DND-41 (cell line): ENCODE results near the gene KCND3.

ENCODE experiments used
- ATAC-seq: fragments of 200-7000 bp; cut with Tn5 transposase; 3 replicates; pipeline ENCODE4 v1.9.1; 2021; ENCODE audit warnings: low read depth; ENCODE audit not compliant: insufficient read depth
- DNase-seq: peaks from one replicate; pipeline ENCODE4 v3.0.0-alpha.2; 2020
- H2AFZ ChIP-seq: 2 replicates; pipeline ENCODE4 v1.6.0; 2012; ENCODE audit warnings: low read depth, low read length
- H3K27ac ChIP-seq: 2 replicates; pipeline ENCODE4 v1.5.1; 2012; ENCODE audit warnings: low read length, inconsistent platforms
- H3K27me3 ChIP-seq: fragments of 200-600 bp; sonication (generic); 2 replicates; pipeline ENCODE4 v1.6.0; 2012; ENCODE audit warnings: low read length, mild to moderate bottlenecking, inconsistent platforms; ENCODE audit not compliant: insufficient read depth, poor library complexity
- H3K36me3 ChIP-seq: 2 replicates; pipeline ENCODE4 v1.5.1; 2012; ENCODE audit warnings: low read length, inconsistent platforms; ENCODE audit not compliant: insufficient read depth
- H3K4me1 ChIP-seq: 2 replicates; pipeline ENCODE4 v1.5.1; 2012; ENCODE audit warnings: mild to moderate bottlenecking, low read length; ENCODE audit not compliant: insufficient read depth
- H3K4me2 ChIP-seq: 2 replicates; pipeline ENCODE4 v1.6.0; 2012; ENCODE audit warnings: mild to moderate bottlenecking, moderate library complexity, low read length, inconsistent platforms; ENCODE audit not compliant: insufficient read depth
- H3K4me3 ChIP-seq, 2 experiments: fragments of 200-600 bp in 1 of 2; shearing (Covaris generic) in 1 of 2; 2 replicates each; pipeline ENCODE4 v1.5.1; 2012 to 2016; ENCODE audit warnings: inconsistent platforms in 2 of 2, low read length in 2 of 2, mild to moderate bottlenecking in 2 of 2, low read depth in 1 of 2, moderate library complexity in 1 of 2
- H3K79me2 ChIP-seq: 2 replicates; pipeline ENCODE4 v1.6.0; 2012; ENCODE audit warnings: low read length, inconsistent platforms; ENCODE audit not compliant: insufficient read depth
- H3K9ac ChIP-seq: 2 replicates; pipeline ENCODE4 v1.6.0; 2012; ENCODE audit warnings: low read depth, mild to moderate bottlenecking, inconsistent platforms, low read length, moderate library complexity
- H3K9me3 ChIP-seq: 2 replicates; pipeline ENCODE4 v1.5.1; 2012; ENCODE audit warnings: low read length, moderate library complexity, mild to moderate bottlenecking, inconsistent platforms; ENCODE audit not compliant: insufficient read depth, severe bottlenecking
- H4K20me1 ChIP-seq: 2 replicates; pipeline ENCODE4 v1.6.0; 2012; ENCODE audit warnings: low read length; ENCODE audit not compliant: insufficient read depth
- CTCF ChIP-seq: IDR thresholded peaks from 2 replicates; pipeline ENCODE4 v1.5.1; 2012; ENCODE audit warnings: borderline replicate concordance, low read length, moderate library complexity, mild to moderate bottlenecking; ENCODE audit not compliant: poor library complexity, severe bottlenecking; ENCODE audit errors: extremely low read depth
- EZH2 ChIP-seq: IDR thresholded peaks from 3 replicates; pipeline ENCODE4 v1.6.1; 2012; ENCODE audit warnings: borderline replicate concordance, low read depth, mild to moderate bottlenecking, moderate library complexity, low read length, inconsistent platforms; ENCODE audit not compliant: severe bottlenecking

Gene KCND3

DNA sequence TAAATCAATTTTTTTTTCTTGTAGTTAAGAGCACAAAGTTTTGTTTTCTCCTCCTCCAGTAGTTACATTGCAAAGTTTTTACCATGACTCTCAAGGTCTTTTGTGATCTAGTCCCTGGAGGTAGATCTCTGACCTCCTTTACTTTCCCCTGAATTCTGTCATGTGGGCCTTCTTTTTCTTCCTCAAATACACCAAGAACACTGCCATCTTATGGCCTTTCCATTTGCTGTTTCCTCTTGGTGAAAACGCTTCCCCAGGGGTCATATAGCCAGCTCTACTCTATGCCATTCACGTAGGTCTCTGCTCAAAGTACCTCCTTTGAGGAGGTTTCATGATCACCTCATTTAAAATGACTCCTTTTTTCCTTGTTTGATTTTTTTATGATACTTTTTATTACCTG is 231.1 kb downstream of the KCND3 start:
- peaks cover 63% of the 10 kb centered on the region for H3K36me3 ChIP-seq
- H4K20me1 ChIP-seq, result peaks cover 23% of the 10 kb centered on the region; the same call in 1 of the 2 replicates
- no peak overlapping the region for H2AFZ ChIP-seq
- H3K27me3 ChIP-seq, result no peaks in the 10 kb centered on the region
- no peak overlapping the region for H3K27ac ChIP-seq
- peak; percentile 36 for TF ChIP-seq CTCF
- no peak for TF ChIP-seq EZH2
- peak overlapping the region; percentile 32; the same call in 1 of the 2 replicates for H3K4me2 ChIP-seq
- peaks cover 34% of the 10 kb centered on the region for H3K4me1 ChIP-seq
- H3K4me3 ChIP-seq, result no peak overlapping the region
- H3K9ac ChIP-seq, result no peak overlapping the region
- no peak for DNase-seq
- H3K79me2 ChIP-seq, result peaks cover 55% of the 10 kb centered on the region
- no peaks in the 10 kb centered on the region for H3K9me3 ChIP-seq
- no peak for ATAC-seq

DNA sequence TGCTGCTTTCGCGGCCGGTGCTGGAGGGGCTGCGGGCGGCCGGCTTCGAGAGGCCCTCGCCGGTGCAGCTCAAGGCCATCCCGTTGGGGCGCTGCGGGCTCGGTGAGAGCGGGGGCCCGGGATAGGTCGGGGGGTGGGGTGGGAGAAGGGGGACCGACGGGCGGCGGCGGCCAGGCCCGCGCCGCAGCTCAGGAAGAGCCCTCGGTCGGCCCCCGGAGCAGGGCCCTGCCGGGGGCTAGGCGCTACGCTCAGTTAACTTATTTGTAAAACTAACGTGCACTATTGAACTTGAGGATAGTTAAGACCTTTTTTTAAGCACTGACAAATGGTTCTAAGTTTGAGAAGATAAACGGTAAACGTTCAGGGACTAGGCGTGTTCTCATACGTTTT is 233.3 kb downstream of the KCND3 start:
- ATAC-seq, result peak; percentile 32

GRCh38 chr1:111755331-111756123 is 233.9 kb downstream of the KCND3 start, which contains the start of gene DDX20:
Gene DDX20, plus strand, starts transcription at chr1:111755901. Its CDS starts 24 bp downstream, at chr1:111755925.
- peak within 1 kb of the TSS; percentile 93 for H2AFZ ChIP-seq
- H3K9ac ChIP-seq, result peak within 1 kb of the TSS; percentile 80
- H3K4me3 ChIP-seq, result peak within 1 kb of the TSS; percentile 80 to 86
- H3K4me2 ChIP-seq, result peak within 1 kb of the TSS; percentile 83
- H4K20me1 ChIP-seq, result peaks cover 23% of the 10 kb centered on the region; the same call in 1 of the 2 replicates
- DNase-seq (peak; percentile 92), ATAC-seq (peak; percentile 87)
- no peaks in the 10 kb centered on the region for H3K27me3 ChIP-seq
- H3K36me3 ChIP-seq, result peaks cover 35% of the 10 kb centered on the region
- peak within 1 kb of the TSS; percentile 99 for H3K27ac ChIP-seq
- peaks cover 52% of the 10 kb centered on the region for H3K79me2 ChIP-seq
- peak; percentile 98 for TF ChIP-seq CTCF
- TF ChIP-seq EZH2, result no peak
- H3K9me3 ChIP-seq, result no peaks in the 10 kb centered on the region
- H3K4me1 ChIP-seq, result peaks cover 34% of the 10 kb centered on the region

More for the DNA sequence above, 233.3 kb downstream of the KCND3 start:
- Histone ChIP-seq H4K20me1 (peaks cover 23% of the 10 kb centered on the region; the same call in 1 of the 2 replicates), H3K9ac (peak overlapping the region; percentile 80), H3K4me2 (peak overlapping the region; percentile 83), H3K4me3 (peak overlapping the region; percentile 80 to 86; a peak in 3 of 4 replicates), H3K9me3 (no peaks in the 10 kb centered on the region), H3K4me1 (peaks cover 34% of the 10 kb centered on the region), H3K27ac (peak overlapping the region; percentile 99), H3K27me3 (no peaks in the 10 kb centered on the region), H2AFZ (peak overlapping the region; percentile 93), H3K79me2 (peaks cover 55% of the 10 kb centered on the region), H3K36me3 (peaks cover 41% of the 10 kb centered on the region)
- DNase-seq, result no peak
- no peak for TF ChIP-seq EZH2

DNA sequence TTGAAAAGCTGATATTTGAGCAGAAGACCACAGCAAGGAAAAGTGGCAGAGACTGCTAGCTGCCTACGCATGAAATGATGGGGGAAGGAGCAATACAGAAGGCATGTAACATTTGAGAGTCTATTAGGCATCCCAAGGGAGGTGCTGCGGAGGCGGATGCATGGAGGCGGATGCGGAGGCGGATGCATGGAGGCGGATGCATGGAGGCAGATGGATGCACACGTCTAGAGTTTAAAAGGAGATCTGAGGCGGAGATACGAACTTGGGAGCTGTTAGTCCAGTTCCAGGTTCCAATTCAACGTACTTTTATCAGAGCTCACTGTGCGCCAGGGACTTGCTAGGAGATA is 234.5 kb downstream of the KCND3 start:
- Histone ChIP-seq H3K4me2 (peak overlapping the region; percentile 83), H3K9ac (peak overlapping the region; percentile 80), H3K79me2 (peaks cover 50% of the 10 kb centered on the region), H3K9me3 (no peaks in the 10 kb centered on the region), H2AFZ (peak overlapping the region; percentile 93), H3K27me3 (no peaks in the 10 kb centered on the region), H3K4me3 (peak overlapping the region; percentile 80 to 86; a peak in 3 of 4 replicates), H3K4me1 (peaks cover 34% of the 10 kb centered on the region), H4K20me1 (peaks cover 18% of the 10 kb centered on the region; the same call in 1 of the 2 replicates), H3K27ac (peak overlapping the region; percentile 99), H3K36me3 (peaks cover 30% of the 10 kb centered on the region)
- ATAC-seq (peak; percentile 51), DNase-seq (peak; percentile 70)
- TF ChIP-seq CTCF, result no peak
- no peak for TF ChIP-seq EZH2
